Ishikawa (cell line): ENCODE results near the gene RFX4.

Experiments
- CEBPB ChIP-seq: IDR thresholded peaks from 2 replicates; pipeline ENCODE4 v1.6.1; 2012
- CREB1 ChIP-seq: IDR thresholded peaks from 2 replicates; pipeline ENCODE4 v1.6.1; 2012; ENCODE audit warnings: low read depth
- EP300 ChIP-seq: IDR thresholded peaks from 2 replicates; pipeline ENCODE4 v1.6.1; 2012; ENCODE audit warnings: borderline replicate concordance
- RAD21 ChIP-seq: IDR thresholded peaks from 2 replicates; pipeline ENCODE4 v1.6.1; 2012; ENCODE audit warnings: low read depth
- TAF1 ChIP-seq: IDR thresholded peaks from 2 replicates; pipeline ENCODE4 v1.6.1; 2012; ENCODE audit warnings: low read depth, mild to moderate bottlenecking
- TCF12 ChIP-seq: IDR thresholded peaks from 2 replicates; pipeline ENCODE4 v1.6.1; 2012; ENCODE audit warnings: low read depth
- YY1 ChIP-seq: IDR thresholded peaks from 2 replicates; pipeline ENCODE4 v1.6.1; 2012; ENCODE audit warnings: low read depth
- ZBTB7A ChIP-seq: IDR thresholded peaks from 2 replicates; pipeline ENCODE4 v1.6.1; 2012; ENCODE audit warnings: low read depth
- TF ChIP-seq, protein P1 (sequence below): IDR thresholded peaks from 2 replicates; pipeline ENCODE4 v1.6.1; 2012
- TF ChIP-seq, protein P2 (sequence below): IDR thresholded peaks from 2 replicates; pipeline ENCODE4 v1.6.1; 2012; ENCODE audit warnings: low read depth, mild to moderate bottlenecking
- TF ChIP-seq, protein P3 (sequence below): IDR thresholded peaks from 2 replicates; pipeline ENCODE4 v1.6.1; 2012

DNA sequence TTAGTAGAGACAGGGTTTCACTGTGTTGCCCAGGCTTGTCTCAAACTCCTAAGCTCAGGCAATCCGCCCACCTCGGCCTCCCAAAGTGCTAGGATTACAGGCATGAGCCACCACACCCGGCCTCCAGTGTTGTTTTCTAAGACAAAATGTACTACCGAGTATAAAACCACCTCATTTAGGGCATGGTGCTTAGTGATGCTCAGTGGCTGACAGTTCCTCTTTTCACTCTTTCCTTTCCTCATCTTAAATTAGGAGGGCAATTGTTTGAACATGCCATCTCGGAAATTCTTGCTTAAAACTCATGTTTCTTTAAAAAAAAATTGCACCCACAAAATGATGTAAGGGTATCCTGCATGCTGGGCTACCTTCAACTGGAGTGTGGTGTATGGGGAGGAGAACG, 89.0 kb downstream of the RFX4 start:
- TF ChIP-seq TCF12 (no peak), EP300 (no peak), CEBPB (no peak), CREB1 (no peak), ZBTB7A (no peak), YY1 (no peak), RAD21 (no peak), TAF1 (no peak)
- TF ChIP-seq, protein P1, sequence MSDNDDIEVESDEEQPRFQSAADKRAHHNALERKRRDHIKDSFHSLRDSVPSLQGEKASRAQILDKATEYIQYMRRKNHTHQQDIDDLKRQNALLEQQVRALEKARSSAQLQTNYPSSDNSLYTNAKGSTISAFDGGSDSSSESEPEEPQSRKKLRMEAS = no peak
- TF ChIP-seq, protein P2, sequence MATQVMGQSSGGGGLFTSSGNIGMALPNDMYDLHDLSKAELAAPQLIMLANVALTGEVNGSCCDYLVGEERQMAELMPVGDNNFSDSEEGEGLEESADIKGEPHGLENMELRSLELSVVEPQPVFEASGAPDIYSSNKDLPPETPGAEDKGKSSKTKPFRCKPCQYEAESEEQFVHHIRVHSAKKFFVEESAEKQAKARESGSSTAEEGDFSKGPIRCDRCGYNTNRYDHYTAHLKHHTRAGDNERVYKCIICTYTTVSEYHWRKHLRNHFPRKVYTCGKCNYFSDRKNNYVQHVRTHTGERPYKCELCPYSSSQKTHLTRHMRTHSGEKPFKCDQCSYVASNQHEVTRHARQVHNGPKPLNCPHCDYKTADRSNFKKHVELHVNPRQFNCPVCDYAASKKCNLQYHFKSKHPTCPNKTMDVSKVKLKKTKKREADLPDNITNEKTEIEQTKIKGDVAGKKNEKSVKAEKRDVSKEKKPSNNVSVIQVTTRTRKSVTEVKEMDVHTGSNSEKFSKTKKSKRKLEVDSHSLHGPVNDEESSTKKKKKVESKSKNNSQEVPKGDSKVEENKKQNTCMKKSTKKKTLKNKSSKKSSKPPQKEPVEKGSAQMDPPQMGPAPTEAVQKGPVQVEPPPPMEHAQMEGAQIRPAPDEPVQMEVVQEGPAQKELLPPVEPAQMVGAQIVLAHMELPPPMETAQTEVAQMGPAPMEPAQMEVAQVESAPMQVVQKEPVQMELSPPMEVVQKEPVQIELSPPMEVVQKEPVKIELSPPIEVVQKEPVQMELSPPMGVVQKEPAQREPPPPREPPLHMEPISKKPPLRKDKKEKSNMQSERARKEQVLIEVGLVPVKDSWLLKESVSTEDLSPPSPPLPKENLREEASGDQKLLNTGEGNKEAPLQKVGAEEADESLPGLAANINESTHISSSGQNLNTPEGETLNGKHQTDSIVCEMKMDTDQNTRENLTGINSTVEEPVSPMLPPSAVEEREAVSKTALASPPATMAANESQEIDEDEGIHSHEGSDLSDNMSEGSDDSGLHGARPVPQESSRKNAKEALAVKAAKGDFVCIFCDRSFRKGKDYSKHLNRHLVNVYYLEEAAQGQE = no peak
- TF ChIP-seq, protein P3, sequence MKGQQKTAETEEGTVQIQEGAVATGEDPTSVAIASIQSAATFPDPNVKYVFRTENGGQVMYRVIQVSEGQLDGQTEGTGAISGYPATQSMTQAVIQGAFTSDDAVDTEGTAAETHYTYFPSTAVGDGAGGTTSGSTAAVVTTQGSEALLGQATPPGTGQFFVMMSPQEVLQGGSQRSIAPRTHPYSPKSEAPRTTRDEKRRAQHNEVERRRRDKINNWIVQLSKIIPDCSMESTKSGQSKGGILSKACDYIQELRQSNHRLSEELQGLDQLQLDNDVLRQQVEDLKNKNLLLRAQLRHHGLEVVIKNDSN = no peak
